ENCODE measurements around the gene FAM76A.

DNA sequence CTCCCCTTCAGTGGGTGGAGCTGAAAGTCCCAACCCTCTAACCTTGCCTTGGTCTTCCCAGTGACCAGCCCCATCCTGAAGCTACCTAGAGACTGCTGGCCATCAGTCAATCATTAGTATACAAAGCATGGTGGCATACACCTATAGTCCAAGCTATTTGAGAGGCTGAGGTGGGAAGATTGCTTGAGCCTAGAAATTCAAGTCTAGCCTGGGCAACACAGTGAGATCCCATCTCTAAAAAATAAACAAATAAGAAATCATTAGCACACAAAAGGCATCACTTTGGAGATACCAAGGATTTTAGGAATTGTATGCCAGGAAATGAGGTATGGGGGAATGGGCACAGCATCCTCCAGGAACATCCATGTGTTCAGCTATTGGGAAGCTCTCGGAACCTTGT, 49.4 kb upstream of the FAM76A start:
- TF ChIP-seq, protein P1, sequence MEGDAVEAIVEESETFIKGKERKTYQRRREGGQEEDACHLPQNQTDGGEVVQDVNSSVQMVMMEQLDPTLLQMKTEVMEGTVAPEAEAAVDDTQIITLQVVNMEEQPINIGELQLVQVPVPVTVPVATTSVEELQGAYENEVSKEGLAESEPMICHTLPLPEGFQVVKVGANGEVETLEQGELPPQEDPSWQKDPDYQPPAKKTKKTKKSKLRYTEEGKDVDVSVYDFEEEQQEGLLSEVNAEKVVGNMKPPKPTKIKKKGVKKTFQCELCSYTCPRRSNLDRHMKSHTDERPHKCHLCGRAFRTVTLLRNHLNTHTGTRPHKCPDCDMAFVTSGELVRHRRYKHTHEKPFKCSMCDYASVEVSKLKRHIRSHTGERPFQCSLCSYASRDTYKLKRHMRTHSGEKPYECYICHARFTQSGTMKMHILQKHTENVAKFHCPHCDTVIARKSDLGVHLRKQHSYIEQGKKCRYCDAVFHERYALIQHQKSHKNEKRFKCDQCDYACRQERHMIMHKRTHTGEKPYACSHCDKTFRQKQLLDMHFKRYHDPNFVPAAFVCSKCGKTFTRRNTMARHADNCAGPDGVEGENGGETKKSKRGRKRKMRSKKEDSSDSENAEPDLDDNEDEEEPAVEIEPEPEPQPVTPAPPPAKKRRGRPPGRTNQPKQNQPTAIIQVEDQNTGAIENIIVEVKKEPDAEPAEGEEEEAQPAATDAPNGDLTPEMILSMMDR (IDR thresholded peaks at IDR 0.05; ENCODE audit: low read depth, low read length, missing input control), result no peak
- TF ChIP-seq, protein P2, sequence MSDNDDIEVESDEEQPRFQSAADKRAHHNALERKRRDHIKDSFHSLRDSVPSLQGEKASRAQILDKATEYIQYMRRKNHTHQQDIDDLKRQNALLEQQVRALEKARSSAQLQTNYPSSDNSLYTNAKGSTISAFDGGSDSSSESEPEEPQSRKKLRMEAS (IDR thresholded peaks at IDR 0.05), result no peak
- TF ChIP-seq YY1 (IDR thresholded peaks at IDR 0.05) (no peak), TAF1 (conservative IDR thresholded peaks at IDR 0.05) (no peak)
